ENCODE measurements around the gene COQ6.

DNA sequence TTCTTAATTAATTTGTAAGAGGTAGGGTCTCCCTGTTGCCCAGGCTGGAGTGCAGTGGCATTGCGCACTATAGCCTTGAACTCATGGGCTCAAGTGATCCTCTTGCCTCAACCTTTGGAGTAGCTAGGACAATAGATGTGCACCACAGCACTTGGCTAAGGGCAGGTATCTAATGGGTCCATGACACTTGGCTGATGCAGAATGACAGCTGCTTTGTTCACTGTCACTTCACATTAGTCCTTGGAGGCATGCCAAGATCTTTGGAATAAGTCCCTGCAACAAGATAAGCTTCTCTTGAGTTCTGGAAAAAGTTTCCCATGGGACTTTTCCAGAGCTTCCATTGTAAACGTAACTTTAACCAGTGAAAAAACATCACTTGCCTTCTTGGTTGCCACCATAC lies 23.4 kb downstream of the COQ6 start:
- TF ChIP-seq EP300 (IDR thresholded peaks at IDR 0.05; ENCODE audit: borderline replicate concordance) = no peak
- TF ChIP-seq, protein P1, sequence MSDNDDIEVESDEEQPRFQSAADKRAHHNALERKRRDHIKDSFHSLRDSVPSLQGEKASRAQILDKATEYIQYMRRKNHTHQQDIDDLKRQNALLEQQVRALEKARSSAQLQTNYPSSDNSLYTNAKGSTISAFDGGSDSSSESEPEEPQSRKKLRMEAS (IDR thresholded peaks at IDR 0.05) = no peak
- TF ChIP-seq EGR1 (IDR thresholded peaks at IDR 0.05) = no peak
- no peak for TF ChIP-seq RAD21 (IDR thresholded peaks at IDR 0.05; ENCODE audit: low read depth)
- TF ChIP-seq, protein P2, sequence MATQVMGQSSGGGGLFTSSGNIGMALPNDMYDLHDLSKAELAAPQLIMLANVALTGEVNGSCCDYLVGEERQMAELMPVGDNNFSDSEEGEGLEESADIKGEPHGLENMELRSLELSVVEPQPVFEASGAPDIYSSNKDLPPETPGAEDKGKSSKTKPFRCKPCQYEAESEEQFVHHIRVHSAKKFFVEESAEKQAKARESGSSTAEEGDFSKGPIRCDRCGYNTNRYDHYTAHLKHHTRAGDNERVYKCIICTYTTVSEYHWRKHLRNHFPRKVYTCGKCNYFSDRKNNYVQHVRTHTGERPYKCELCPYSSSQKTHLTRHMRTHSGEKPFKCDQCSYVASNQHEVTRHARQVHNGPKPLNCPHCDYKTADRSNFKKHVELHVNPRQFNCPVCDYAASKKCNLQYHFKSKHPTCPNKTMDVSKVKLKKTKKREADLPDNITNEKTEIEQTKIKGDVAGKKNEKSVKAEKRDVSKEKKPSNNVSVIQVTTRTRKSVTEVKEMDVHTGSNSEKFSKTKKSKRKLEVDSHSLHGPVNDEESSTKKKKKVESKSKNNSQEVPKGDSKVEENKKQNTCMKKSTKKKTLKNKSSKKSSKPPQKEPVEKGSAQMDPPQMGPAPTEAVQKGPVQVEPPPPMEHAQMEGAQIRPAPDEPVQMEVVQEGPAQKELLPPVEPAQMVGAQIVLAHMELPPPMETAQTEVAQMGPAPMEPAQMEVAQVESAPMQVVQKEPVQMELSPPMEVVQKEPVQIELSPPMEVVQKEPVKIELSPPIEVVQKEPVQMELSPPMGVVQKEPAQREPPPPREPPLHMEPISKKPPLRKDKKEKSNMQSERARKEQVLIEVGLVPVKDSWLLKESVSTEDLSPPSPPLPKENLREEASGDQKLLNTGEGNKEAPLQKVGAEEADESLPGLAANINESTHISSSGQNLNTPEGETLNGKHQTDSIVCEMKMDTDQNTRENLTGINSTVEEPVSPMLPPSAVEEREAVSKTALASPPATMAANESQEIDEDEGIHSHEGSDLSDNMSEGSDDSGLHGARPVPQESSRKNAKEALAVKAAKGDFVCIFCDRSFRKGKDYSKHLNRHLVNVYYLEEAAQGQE (IDR thresholded peaks at IDR 0.05; ENCODE audit: low read depth) = no peak
- TF ChIP-seq ZBTB7A (IDR thresholded peaks at IDR 0.05; ENCODE audit: low read depth) = no peak
- no peak for TF ChIP-seq CEBPB (IDR thresholded peaks at IDR 0.05)
- TF ChIP-seq, protein P3, sequence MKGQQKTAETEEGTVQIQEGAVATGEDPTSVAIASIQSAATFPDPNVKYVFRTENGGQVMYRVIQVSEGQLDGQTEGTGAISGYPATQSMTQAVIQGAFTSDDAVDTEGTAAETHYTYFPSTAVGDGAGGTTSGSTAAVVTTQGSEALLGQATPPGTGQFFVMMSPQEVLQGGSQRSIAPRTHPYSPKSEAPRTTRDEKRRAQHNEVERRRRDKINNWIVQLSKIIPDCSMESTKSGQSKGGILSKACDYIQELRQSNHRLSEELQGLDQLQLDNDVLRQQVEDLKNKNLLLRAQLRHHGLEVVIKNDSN (IDR thresholded peaks at IDR 0.05) = no peak
- TF ChIP-seq YY1 (IDR thresholded peaks at IDR 0.05; ENCODE audit: low read depth) = no peak
